GM10266 (cell line): ENCODE results near the gene YPEL4.
"Not testable (repeated sequence)": the region's sequence is repeated elsewhere in the genome, so short reads cannot be mapped to it uniquely, and the experiment has no call there.

Experiments
- DNase-seq: peaks from one replicate; pipeline ENCODE4 v3.0.0; 2012; ENCODE audit errors: extremely low spot score
- TF ChIP-seq, protein P1 (sequence below): IDR thresholded peaks from 2 replicates; pipeline ENCODE4 v1.5.1; 2012; ENCODE audit warnings: mild to moderate bottlenecking, low read depth; ENCODE audit not compliant: control insufficient read depth, insufficient read depth; ENCODE audit errors: missing control alignments

Gene YPEL4, protein sequence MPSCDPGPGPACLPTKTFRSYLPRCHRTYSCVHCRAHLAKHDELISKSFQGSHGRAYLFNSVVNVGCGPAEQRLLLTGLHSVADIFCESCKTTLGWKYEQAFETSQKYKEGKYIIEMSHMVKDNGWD

DNA sequence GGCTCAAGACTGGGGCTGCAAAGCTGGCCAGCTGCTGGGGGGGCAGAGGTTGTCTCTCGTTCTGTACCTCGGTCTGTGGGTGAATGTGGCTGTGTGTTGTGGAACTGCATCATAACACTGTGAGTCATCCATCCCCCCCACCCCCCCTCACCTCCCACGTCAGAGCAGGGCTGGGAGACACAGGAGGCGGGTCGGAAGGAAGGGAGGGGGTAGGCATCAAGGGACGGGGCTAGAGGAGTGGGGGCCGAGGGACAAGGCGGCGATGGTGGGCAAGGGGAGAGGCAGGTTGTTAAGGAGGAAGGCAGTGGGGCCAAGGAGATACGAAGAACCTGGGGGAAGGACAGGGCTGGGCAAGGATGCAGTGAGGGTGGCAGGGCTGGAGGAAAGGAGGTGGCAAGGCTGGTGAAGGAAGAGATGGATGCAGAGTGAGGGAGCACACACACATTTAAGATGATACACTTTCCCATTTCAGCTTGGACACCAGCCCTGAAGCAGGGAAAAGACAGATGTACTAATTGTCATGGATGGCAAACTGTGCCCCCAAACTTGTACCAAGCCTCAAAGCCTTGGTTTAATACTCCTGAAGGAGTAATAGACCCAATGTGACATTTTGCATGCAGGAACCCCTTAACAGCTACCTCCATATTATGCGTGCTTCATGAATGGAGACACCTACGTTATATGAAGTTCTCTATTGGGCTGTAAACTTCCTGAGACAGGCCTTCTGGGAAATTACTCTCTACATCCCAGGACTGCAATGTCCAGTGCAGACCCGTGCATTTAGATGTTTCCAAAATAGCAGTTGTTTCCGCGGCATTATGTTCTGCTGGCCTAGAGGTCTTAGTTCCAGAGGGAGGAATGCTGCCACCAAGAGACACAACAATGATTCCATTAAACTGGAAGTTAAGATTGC is at the start of gene YPEL4:
Gene YPEL4 (minus strand): TSS at position 87 of the 913 bp plus-strand sequence. CDS start 2,805 bp downstream, outside the sequence.
- DNase-seq, result no peak
- TF ChIP-seq, protein P1, sequence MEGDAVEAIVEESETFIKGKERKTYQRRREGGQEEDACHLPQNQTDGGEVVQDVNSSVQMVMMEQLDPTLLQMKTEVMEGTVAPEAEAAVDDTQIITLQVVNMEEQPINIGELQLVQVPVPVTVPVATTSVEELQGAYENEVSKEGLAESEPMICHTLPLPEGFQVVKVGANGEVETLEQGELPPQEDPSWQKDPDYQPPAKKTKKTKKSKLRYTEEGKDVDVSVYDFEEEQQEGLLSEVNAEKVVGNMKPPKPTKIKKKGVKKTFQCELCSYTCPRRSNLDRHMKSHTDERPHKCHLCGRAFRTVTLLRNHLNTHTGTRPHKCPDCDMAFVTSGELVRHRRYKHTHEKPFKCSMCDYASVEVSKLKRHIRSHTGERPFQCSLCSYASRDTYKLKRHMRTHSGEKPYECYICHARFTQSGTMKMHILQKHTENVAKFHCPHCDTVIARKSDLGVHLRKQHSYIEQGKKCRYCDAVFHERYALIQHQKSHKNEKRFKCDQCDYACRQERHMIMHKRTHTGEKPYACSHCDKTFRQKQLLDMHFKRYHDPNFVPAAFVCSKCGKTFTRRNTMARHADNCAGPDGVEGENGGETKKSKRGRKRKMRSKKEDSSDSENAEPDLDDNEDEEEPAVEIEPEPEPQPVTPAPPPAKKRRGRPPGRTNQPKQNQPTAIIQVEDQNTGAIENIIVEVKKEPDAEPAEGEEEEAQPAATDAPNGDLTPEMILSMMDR, result no peak

DNA sequence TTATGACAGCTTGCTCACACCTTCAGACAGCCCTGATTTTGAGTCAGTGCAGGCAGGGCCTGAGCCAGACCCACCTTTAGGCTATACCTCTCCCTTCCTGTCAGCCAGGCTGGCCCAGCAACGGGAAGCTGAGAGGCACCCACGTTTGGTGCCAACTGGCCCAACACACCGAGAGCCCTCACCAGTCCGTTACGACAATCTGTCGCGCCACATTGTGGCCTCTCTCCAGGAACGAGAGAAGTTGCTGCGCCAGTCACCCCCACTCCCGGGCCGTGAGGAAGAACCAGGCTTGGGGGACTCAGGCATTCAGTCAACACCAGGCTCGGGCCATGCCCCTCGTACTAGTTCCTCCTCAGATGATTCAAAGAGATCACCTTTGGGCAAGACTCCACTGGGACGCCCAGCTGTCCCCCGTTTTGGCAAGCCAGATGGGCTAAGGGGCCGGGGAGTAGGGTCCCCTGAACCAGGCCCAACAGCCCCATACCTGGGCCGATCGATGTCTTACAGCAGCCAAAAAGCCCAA is 49.2 kb upstream of the YPEL4 start:
- TF ChIP-seq, protein P1, result no peak
- DNase-seq, result no peak

DNA sequence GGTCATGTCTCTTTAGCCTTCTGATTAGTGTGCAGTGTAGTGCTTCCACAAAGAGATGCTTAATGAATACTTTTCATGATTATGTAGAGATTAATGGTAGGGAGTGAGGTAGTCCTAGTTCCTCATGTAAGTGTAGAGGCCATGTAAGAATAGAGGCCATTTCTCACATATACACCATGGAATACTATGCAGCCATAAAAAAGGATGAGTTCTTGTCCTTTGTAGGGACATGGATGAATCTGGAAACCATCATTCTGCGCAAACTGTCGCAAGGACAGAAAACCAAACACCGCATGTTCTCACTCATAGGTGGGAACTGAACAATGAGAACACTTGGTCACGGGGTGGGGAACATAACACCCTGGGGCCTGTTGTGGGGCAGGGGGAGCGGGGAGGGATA is 40.8 kb upstream of the YPEL4 start:
- DNase-seq, result not testable (repeated sequence)

DNA sequence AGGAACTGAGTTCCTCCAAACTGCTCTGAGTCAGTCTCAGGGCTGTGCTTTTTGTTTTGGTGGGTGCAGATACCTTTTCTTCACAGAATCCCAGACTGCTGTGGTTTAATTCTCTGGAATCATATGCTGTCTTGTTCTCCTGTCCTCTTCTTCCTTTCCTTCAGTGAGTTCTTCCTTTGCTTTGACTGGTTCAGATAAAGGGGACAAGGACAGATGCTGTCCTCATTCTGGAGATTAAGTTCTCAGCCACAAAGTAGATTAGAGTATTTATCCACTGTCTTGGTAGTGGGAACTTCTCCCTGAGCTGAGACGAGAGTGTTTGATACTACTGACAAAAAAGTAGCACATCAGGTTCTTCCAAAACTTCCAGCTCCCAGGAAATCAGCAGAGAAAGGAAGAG is 31.5 kb upstream of the YPEL4 start:
- DNase-seq, result no peak
- TF ChIP-seq, protein P1, result no peak

DNA sequence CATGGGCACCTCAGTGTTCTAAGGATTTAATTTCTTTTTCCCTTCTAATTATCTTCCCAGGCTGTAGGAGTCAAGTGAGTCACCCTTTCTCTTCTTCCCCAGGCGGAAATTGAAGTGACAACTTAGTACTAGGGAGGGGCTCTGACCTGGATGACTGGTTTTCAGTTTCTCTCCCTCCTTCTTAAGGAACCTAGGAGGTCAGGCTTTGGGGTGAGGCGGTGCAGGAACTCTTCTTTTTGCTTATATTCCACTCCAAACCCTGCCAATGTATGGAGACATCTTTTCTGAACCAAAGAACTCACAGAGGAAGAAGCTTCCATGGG is 30.8 kb upstream of the YPEL4 start:
- no peak for DNase-seq
- TF ChIP-seq, protein P1, result no peak

DNA sequence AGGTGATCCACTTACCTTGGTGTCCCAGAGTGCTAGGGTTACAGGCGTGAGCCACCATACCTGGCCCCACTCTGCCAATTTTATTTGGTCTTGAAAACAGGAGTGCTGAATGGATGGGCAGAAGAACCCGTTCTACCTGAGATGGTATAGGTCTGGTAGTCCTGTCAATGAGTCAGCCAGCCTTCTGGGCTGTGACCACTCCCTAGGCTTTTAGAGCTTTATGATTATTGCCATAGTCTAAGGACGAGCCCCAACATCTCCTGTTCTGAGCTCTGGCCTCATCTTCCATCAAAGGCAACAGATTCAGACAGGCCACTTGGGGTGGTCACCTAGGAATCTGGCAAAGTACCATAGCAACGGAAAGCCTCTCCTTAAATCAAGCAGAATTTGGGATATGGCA is 29.7 kb upstream of the YPEL4 start:
- no peak for DNase-seq
- TF ChIP-seq, protein P1, result no peak

DNA sequence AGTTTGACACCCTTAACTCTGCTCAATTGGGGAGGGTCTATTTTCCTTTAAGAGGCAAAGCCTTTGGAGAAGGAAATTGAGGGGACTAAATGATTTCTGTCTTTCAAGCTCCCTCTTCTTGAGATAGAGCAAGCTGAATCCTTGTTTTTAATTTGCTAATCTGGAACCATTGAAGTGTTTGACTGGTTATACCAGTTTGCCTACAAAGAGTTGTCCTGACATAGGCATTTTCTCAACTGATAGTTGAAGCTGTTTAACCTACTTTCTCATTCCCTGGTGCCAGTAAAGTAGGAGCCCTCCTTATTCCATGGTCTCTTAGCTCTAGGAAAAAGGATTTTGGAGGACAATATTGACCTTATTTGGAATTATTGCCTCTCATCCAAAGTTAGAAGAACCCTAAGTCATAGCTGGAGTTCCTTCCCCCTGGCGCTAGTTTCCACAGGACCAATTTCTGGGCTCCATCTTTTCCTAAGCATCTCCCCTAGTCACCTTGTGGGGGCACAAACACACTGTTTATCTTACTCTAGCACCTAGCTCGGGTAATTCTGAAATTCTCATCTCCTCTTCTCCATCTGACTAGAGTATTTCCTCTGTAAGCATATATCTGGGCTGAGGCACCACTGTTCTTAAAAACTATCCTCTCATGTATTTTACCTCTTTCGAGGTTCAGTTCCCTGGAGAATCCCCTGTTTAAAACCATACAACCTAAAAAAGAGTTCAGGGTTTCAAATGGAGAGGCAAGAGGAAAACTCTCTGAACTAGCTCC is 25.6 kb upstream of the YPEL4 start:
- TF ChIP-seq, protein P1, result peak; percentile 14

More for the DNA sequence above, 25.6 kb upstream of the YPEL4 start:
- DNase-seq, result no peak
